Prostate gland (tissue), 2 donors: Measurements from ENCODE around the gene GHR.

ENCODE experiments used
- CTCF ChIP-seq, 4 experiments: fragments of 200-600 bp in 2 of 4; fragments of 450-650 bp in 2 of 4; sonication (generic) in 2 of 4; IDR thresholded peaks; 1 replicate in 3 of 4; 2 replicates in 1 of 4; pipeline ENCODE4 v1.5.1; 2016 to 2019; ENCODE audit warnings: antibody characterized with exemption in 4 of 4, mild to moderate bottlenecking in 2 of 4, moderate library complexity in 2 of 4
- POLR2A ChIP-seq: fragments of 450-650 bp; IDR thresholded peaks from one replicate; pipeline ENCODE4 v1.6.1; 2016; ENCODE audit warnings: antibody characterized with exemption, mild to moderate bottlenecking
- POLR2AphosphoS5 ChIP-seq: sonication (generic); formaldehyde crosslinking; IDR thresholded peaks from one replicate; pipeline ENCODE4 v1.6.1; 2017; ENCODE audit warnings: antibody characterized with exemption

GRCh38 chr5:42665857-42666256 is 242.6 kb downstream of the GHR start:
- TF ChIP-seq CTCF (IDR thresholded peaks at IDR 0.05): no peak
- TF ChIP-seq POLR2A: no peak
- no peak for TF ChIP-seq POLR2AphosphoS5
